Parathyroid adenoma (tissue), 2 donors: ENCODE data around the gene AGBL3.

ENCODE experiments used
- H2AFZ ChIP-seq: fragments of 300-600 bp; sonication (generic); one replicate; pipeline ENCODE4 v1.7.0; 2017; ENCODE audit warnings: antibody characterized with exemption, mild to moderate bottlenecking
- H3K27ac ChIP-seq: fragments of 300-600 bp; sonication (generic); one replicate; pipeline ENCODE4 v1.7.0; 2017
- H3K27me3 ChIP-seq: fragments of 300-600 bp; sonication (generic); one replicate; pipeline ENCODE4 v1.7.0; 2017; ENCODE audit warnings: low read length; ENCODE audit not compliant: control insufficient read depth, insufficient read depth
- H3K36me3 ChIP-seq: fragments of 300-600 bp; sonication (generic); one replicate; pipeline ENCODE4 v1.7.0; 2017; ENCODE audit warnings: low read length; ENCODE audit not compliant: control insufficient read depth, insufficient read depth
- H3K4me1 ChIP-seq: fragments of 300-600 bp; sonication (generic); one replicate; pipeline ENCODE4 v1.7.0; 2017; ENCODE audit warnings: control low read depth
- H3K4me2 ChIP-seq: fragments of 300-600 bp; sonication (generic); one replicate; pipeline ENCODE4 v1.7.0; 2017; ENCODE audit warnings: low read length
- H3K4me3 ChIP-seq: fragments of 300-600 bp; sonication (generic); one replicate; pipeline ENCODE4 v1.7.0; 2017; ENCODE audit warnings: low read depth, low read length
- H3K79me2 ChIP-seq: fragments of 300-600 bp; sonication (generic); one replicate; pipeline ENCODE4 v1.7.0; 2017; ENCODE audit warnings: control low read depth
- H3K9ac ChIP-seq: fragments of 300-600 bp; sonication (generic); one replicate; pipeline ENCODE4 v1.7.0; 2017; ENCODE audit warnings: mild to moderate bottlenecking
- H3K9me3 ChIP-seq: fragments of 300-600 bp; sonication (generic); one replicate; pipeline ENCODE4 v1.7.0; 2017; ENCODE audit warnings: low read length; ENCODE audit not compliant: control insufficient read depth
- TF ChIP-seq, protein P1 (sequence below): fragments of 300-600 bp; sonication (generic); IDR thresholded peaks from one replicate; pipeline ENCODE4 v1.7.0; 2017; ENCODE audit warnings: antibody characterized with exemption, mild to moderate bottlenecking
- donor health status: primary hyperparathyroidism.

Gene AGBL3

DNA sequence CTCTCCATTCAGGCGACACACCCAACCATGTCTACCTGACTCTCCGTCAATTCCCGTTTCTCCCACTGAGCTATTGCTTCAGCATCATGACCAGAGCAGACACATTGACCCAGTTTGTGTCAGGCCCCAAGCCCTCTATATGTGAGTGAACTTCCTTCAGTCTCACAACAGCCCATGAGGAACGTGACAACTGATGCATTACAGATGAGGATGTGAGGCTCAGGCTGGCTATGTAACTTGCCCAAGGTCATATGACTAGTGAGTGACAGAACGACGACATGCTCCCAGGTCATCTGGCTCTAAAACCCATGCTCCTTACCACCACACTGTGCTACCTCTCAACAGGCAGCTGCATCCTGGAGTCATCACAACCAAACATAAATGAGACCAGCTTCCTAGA lies 165.2 kb downstream of the AGBL3 start:
- Histone ChIP-seq H3K27me3 (no peaks in the 10 kb centered on the region), H3K9ac (no peak overlapping the region), H3K36me3 (no peaks in the 10 kb centered on the region), H3K79me2 (peaks cover under 1% of the 10 kb centered on the region), H3K4me1 (peaks cover 5% of the 10 kb centered on the region), H2AFZ (no peak overlapping the region), H3K9me3 (no peaks in the 10 kb centered on the region), H3K27ac (no peak overlapping the region), H3K4me2 (no peak overlapping the region), H3K4me3 (no peak overlapping the region)
- TF ChIP-seq, protein P1, sequence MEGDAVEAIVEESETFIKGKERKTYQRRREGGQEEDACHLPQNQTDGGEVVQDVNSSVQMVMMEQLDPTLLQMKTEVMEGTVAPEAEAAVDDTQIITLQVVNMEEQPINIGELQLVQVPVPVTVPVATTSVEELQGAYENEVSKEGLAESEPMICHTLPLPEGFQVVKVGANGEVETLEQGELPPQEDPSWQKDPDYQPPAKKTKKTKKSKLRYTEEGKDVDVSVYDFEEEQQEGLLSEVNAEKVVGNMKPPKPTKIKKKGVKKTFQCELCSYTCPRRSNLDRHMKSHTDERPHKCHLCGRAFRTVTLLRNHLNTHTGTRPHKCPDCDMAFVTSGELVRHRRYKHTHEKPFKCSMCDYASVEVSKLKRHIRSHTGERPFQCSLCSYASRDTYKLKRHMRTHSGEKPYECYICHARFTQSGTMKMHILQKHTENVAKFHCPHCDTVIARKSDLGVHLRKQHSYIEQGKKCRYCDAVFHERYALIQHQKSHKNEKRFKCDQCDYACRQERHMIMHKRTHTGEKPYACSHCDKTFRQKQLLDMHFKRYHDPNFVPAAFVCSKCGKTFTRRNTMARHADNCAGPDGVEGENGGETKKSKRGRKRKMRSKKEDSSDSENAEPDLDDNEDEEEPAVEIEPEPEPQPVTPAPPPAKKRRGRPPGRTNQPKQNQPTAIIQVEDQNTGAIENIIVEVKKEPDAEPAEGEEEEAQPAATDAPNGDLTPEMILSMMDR = no peak

DNA sequence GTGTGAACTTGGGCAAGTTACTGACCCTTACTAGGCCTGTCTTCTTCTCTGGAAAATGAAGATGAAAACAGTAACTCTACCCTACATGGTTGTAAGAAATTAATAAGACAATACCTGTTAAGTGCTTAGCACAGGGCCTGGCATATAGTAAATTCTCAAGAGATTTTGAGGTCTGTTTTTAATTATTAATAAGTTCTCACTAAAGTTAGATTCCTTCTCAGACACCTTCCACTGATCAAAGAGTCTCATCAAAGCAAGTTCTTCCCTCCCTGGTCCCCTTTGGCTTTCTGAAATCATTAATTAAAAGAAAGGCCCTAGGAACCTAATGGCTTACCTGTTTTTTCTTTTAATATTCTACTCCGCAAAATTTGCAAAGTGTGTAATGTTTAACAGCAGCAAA lies 166.1 kb downstream of the AGBL3 start:
- H3K27ac ChIP-seq = no peak overlapping the region
- H3K36me3 ChIP-seq = no peaks in the 10 kb centered on the region

DNA sequence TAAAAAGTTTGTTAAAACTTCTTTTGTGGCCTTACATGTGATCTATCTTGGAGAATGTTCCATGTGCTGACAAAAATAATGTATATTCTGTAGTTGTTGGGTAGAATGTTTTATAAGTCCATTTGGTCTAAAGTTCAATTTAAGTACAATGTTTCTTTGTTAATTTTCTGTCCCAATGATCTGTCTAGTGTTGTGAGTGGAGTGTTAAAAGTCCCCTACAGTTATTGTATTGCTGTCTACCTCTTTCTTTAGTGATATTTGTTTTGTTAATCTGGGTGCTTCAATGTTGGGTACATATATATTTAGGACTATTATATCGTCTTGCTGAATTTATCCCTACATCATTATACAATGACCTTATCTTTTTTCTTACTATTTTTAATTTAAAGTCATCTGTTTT lies 168.4 kb downstream of the AGBL3 start:
- TF ChIP-seq, protein P1 = no peak
- Histone ChIP-seq H3K4me3 (no peak overlapping the region), H3K27ac (no peak overlapping the region), H3K27me3 (no peaks in the 10 kb centered on the region), H3K9ac (no peak overlapping the region), H3K4me1 (peaks cover 7% of the 10 kb centered on the region), H3K79me2 (peaks cover 8% of the 10 kb centered on the region), H2AFZ (no peak overlapping the region), H3K36me3 (no peaks in the 10 kb centered on the region), H3K9me3 (no peaks in the 10 kb centered on the region), H3K4me2 (no peak overlapping the region)

More for the DNA sequence above, 166.1 kb downstream of the AGBL3 start:
- Histone ChIP-seq H3K9ac (no peak overlapping the region), H3K79me2 (peaks cover 5% of the 10 kb centered on the region), H3K4me2 (no peak overlapping the region), H3K4me3 (no peak overlapping the region), H2AFZ (no peak overlapping the region), H3K4me1 (peaks cover 5% of the 10 kb centered on the region), H3K9me3 (no peaks in the 10 kb centered on the region), H3K27me3 (no peaks in the 10 kb centered on the region)
- TF ChIP-seq, protein P1 = no peak

DNA sequence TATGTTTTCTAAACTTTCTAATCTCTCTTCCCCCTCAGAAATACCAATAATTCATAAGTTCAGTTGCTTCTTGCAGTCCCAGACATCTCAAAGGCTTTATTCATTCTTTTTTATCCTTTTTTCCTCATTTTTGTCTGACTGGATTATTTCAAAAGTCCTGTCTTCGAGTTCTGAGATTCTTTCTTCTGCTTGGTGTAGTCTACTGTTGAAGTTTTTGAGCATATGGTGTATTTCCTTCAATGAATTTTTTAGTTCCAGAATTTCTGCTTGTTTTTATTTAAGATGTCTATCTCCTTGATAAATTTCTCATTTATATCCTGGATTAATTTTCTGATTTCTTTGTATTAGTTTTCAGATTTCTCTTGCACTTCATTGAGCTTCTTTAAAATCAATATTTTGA lies 170.0 kb downstream of the AGBL3 start:
- Histone ChIP-seq H3K9me3 (no peaks in the 10 kb centered on the region), H3K79me2 (peaks cover 8% of the 10 kb centered on the region), H3K27ac (no peak overlapping the region), H3K36me3 (no peaks in the 10 kb centered on the region), H3K4me3 (no peak overlapping the region), H3K9ac (no peak overlapping the region), H3K27me3 (no peaks in the 10 kb centered on the region), H2AFZ (no peak overlapping the region), H3K4me1 (peaks cover 15% of the 10 kb centered on the region), H3K4me2 (no peak overlapping the region)
- TF ChIP-seq, protein P1 = no peak

DNA sequence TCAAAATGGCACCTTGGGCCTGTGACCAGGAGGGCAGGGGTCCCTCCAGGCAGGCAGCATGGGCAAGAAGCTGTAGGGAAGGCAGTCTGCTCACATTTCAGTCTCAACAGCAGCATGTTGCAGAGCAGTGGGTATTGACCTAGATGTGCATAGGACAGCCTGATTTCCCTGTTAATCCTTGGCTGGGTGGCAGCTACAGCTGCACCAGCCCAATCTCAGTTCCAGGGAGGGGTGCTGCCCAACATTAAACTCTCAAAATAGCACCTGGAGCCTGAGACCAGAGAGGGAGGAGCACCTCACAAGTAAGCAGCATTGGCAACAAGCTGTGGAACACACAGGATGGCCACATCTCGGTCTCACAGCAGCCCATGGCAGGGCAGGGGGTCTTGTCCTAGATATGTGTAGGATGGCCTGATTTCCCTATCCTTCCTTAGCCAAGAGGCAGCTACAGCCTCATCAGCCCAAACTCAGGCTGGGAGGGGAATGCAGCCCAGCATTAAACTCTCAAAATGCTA lies 171.9 kb downstream of the AGBL3 start:
- Histone ChIP-seq H3K36me3 (no peaks in the 10 kb centered on the region), H3K27ac (no peak overlapping the region), H3K9ac (no peak overlapping the region), H3K9me3 (no peaks in the 10 kb centered on the region), H3K4me2 (no peak overlapping the region), H3K79me2 (peaks cover 8% of the 10 kb centered on the region), H3K4me1 (peaks cover 15% of the 10 kb centered on the region), H3K4me3 (no peak overlapping the region), H3K27me3 (no peaks in the 10 kb centered on the region), H2AFZ (no peak overlapping the region)
- TF ChIP-seq, protein P1 = no peak
